ENCODE data around the gene ALX1.

DNA sequence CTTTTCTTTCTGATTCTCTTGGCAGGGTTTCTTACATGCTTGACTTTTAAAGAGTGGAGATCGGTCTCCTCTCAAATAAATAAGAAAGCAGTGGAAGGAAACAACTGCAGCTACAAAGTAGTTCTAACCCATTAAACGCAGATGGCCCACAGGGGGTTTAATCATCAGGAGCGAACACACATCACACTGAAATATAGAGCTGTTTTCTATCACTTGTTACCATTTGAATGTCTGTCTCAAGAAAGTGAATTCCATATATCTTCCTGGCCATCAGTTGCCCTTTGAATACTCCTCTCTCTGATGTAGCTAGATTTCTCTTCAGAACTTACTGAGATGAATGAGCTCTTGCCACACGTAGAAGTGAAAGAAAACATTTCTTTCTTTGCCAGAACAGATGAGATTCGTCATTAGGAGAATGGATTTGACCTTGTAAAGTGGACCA, 29.1 kb downstream of the ALX1 start:
- TF ChIP-seq EZH2 (IDR thresholded peaks at IDR 0.05) (no peak), POLR2AphosphoS5 (IDR thresholded peaks at IDR 0.05; ENCODE audit: borderline replicate concordance, low read depth, low read length) (no peak), FOXP2 (optimal IDR thresholded peaks at IDR 0.05; ENCODE audit: control extremely low read depth, extremely low read length, insufficient read depth) (no peak)
